HepG2 (cell line): ENCODE data around the gene HEYL.

Source experiments
- HIVEP1 ChIP-seq: sonication (generic); formaldehyde crosslinking; IDR thresholded peaks from 2 replicates; pipeline ENCODE4 v1.4.0; 2020; ENCODE audit warnings: mild to moderate bottlenecking, missing genetic modification reagents
- JARID2 ChIP-seq: sonication (generic); formaldehyde crosslinking; IDR thresholded peaks from 2 replicates; pipeline ENCODE4 v1.8.1; 2023; ENCODE audit warnings: missing genetic modification reagents, inconsistent platforms; ENCODE audit not compliant: insufficient replicate concordance
- MYC ChIP-seq: sonication (generic); formaldehyde crosslinking; IDR thresholded peaks from 2 replicates; pipeline ENCODE4 v1.9.0; 2021; ENCODE audit warnings: missing genetic modification reagents, borderline replicate concordance
- NFRKB ChIP-seq: fragments of 450-650 bp; IDR thresholded peaks from 2 replicates; pipeline ENCODE4 v1.6.1; 2017
- POLR2A ChIP-seq, 2 experiments: IDR thresholded peaks; 2 replicates each; pipeline ENCODE4 v1.6.1; 2011; ENCODE audit warnings: low read depth in 2 of 2, low read length in 2 of 2, mild to moderate bottlenecking in 1 of 2, moderate library complexity in 1 of 2; ENCODE audit not compliant: insufficient read depth in 1 of 2
- PTBP1 ChIP-seq: fragments of 200-400 bp; formaldehyde crosslinking; IDR thresholded peaks from 2 replicates; pipeline ENCODE4 v1.6.1; 2018; ENCODE audit warnings: low read length, low read depth; ENCODE audit not compliant: poor library complexity, severe bottlenecking
- RARG ChIP-seq: sonication (generic); formaldehyde crosslinking; IDR thresholded peaks from 2 replicates; pipeline ENCODE4 v1.4.0; 2020; ENCODE audit warnings: low read depth, mild to moderate bottlenecking, missing genetic modification reagents
- TBX3 ChIP-seq: fragments of 450-650 bp; IDR thresholded peaks from 2 replicates; pipeline ENCODE4 v1.6.1; 2017; ENCODE audit warnings: antibody characterized with exemption, mild to moderate bottlenecking, inconsistent platforms, borderline replicate concordance
- XBP1 ChIP-seq: sonication (generic); formaldehyde crosslinking; IDR thresholded peaks from 2 replicates; pipeline ENCODE4 v1.5.0; 2020; ENCODE audit warnings: missing genetic modification reagents
- ZNF331 ChIP-seq: sonication (generic); formaldehyde crosslinking; IDR thresholded peaks from 2 replicates; pipeline ENCODE4 v1.4.0; 2020; ENCODE audit warnings: missing genetic modification reagents
- TF ChIP-seq, protein P1 (sequence below): sonication (generic); formaldehyde crosslinking; IDR thresholded peaks from 2 replicates; pipeline ENCODE4 v1.5.0; 2020; ENCODE audit warnings: mild to moderate bottlenecking, missing genetic modification reagents, moderate library complexity
- TF ChIP-seq, protein P2 (sequence below): sonication (generic); formaldehyde crosslinking; IDR thresholded peaks from 2 replicates; pipeline ENCODE4 v1.4.0; 2020; ENCODE audit warnings: missing genetic modification reagents, borderline replicate concordance
- TF ChIP-seq, protein P3 (sequence below), 2 experiments: sonication (generic) in 1 of 2; formaldehyde crosslinking in 1 of 2; IDR thresholded peaks; 2 replicates each; pipeline versions ENCODE4 v1.5.1 to v1.6.1; 2011 to 2020; ENCODE audit warnings: borderline replicate concordance in 1 of 2, low read depth in 1 of 2, low read length in 1 of 2, mild to moderate bottlenecking in 1 of 2, missing genetic modification reagents in 1 of 2, moderate library complexity in 1 of 2
- TF ChIP-seq, protein P4 (sequence below): sonication (generic); formaldehyde crosslinking; IDR thresholded peaks from 2 replicates; pipeline ENCODE4 v1.4.0; 2020; ENCODE audit warnings: missing genetic modification reagents

DNA sequence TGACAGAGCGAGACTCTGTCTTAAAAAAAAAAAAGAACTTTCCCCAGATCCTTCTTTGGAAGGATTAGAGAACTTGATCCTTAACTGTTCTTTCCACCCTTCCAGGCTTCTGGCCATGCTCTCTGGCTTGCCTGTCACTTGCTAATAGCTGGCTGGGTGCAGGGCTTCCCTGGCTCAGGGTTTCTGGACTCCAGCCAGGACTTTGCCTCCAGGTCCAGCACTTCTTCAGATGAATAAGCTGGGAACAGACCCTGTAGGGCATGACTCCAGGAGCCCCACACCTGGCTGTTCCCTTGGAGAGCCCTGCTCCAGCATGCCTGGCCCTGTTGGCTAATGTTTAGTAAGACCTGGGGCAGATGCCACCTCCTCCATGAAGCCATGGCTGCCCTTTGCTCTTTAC is 35.8 kb upstream of the HEYL start:
- TF ChIP-seq, protein P1, sequence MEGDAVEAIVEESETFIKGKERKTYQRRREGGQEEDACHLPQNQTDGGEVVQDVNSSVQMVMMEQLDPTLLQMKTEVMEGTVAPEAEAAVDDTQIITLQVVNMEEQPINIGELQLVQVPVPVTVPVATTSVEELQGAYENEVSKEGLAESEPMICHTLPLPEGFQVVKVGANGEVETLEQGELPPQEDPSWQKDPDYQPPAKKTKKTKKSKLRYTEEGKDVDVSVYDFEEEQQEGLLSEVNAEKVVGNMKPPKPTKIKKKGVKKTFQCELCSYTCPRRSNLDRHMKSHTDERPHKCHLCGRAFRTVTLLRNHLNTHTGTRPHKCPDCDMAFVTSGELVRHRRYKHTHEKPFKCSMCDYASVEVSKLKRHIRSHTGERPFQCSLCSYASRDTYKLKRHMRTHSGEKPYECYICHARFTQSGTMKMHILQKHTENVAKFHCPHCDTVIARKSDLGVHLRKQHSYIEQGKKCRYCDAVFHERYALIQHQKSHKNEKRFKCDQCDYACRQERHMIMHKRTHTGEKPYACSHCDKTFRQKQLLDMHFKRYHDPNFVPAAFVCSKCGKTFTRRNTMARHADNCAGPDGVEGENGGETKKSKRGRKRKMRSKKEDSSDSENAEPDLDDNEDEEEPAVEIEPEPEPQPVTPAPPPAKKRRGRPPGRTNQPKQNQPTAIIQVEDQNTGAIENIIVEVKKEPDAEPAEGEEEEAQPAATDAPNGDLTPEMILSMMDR (CRISPR knock-in tag) = no peak
- no peak for TF ChIP-seq JARID2 (CRISPR knock-in tag)
- TF ChIP-seq, protein P2, sequence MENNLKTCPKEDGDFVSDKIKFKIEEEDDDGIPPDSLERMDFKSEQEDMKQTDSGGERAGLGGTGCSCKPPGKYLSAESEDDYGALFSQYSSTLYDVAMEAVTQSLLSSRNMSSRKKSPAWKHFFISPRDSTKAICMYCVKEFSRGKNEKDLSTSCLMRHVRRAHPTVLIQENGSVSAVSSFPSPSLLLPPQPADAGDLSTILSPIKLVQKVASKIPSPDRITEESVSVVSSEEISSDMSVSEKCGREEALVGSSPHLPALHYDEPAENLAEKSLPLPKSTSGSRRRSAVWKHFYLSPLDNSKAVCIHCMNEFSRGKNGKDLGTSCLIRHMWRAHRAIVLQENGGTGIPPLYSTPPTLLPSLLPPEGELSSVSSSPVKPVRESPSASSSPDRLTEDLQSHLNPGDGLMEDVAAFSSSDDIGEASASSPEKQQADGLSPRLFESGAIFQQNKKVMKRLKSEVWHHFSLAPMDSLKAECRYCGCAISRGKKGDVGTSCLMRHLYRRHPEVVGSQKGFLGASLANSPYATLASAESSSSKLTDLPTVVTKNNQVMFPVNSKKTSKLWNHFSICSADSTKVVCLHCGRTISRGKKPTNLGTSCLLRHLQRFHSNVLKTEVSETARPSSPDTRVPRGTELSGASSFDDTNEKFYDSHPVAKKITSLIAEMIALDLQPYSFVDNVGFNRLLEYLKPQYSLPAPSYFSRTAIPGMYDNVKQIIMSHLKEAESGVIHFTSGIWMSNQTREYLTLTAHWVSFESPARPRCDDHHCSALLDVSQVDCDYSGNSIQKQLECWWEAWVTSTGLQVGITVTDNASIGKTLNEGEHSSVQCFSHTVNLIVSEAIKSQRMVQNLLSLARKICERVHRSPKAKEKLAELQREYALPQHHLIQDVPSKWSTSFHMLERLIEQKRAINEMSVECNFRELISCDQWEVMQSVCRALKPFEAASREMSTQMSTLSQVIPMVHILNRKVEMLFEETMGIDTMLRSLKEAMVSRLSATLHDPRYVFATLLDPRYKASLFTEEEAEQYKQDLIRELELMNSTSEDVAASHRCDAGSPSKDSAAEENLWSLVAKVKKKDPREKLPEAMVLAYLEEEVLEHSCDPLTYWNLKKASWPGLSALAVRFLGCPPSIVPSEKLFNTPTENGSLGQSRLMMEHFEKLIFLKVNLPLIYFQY (CRISPR knock-in tag) = no peak
- no peak for TF ChIP-seq POLR2A (IDR thresholded peaks at IDR 0.05; ENCODE audit: insufficient read depth in 1 of 2, low read depth in 2 of 2, low read length in 2 of 2)
- TF ChIP-seq, protein P3, sequence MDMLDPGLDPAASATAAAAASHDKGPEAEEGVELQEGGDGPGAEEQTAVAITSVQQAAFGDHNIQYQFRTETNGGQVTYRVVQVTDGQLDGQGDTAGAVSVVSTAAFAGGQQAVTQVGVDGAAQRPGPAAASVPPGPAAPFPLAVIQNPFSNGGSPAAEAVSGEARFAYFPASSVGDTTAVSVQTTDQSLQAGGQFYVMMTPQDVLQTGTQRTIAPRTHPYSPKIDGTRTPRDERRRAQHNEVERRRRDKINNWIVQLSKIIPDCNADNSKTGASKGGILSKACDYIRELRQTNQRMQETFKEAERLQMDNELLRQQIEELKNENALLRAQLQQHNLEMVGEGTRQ (IDR thresholded peaks at IDR 0.05; ENCODE audit: low read depth, low read length) = no peak
- TF ChIP-seq, protein P3 (CRISPR knock-in tag; IDR thresholded peaks at IDR 0.05; ENCODE audit: borderline replicate concordance) = no peak
- no peak for TF ChIP-seq XBP1 (CRISPR knock-in tag)
- TF ChIP-seq, protein P4, sequence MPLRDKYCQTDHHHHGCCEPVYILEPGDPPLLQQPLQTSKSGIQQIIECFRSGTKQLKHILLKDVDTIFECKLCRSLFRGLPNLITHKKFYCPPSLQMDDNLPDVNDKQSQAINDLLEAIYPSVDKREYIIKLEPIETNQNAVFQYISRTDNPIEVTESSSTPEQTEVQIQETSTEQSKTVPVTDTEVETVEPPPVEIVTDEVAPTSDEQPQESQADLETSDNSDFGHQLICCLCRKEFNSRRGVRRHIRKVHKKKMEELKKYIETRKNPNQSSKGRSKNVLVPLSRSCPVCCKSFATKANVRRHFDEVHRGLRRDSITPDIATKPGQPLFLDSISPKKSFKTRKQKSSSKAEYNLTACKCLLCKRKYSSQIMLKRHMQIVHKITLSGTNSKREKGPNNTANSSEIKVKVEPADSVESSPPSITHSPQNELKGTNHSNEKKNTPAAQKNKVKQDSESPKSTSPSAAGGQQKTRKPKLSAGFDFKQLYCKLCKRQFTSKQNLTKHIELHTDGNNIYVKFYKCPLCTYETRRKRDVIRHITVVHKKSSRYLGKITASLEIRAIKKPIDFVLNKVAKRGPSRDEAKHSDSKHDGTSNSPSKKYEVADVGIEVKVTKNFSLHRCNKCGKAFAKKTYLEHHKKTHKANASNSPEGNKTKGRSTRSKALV (CRISPR knock-in tag) = no peak
- TF ChIP-seq TBX3 = no peak
- TF ChIP-seq HIVEP1 (CRISPR knock-in tag) = no peak
- no peak for TF ChIP-seq NFRKB
- TF ChIP-seq ZNF331 (CRISPR knock-in tag) = no peak
- no peak for TF ChIP-seq MYC (CRISPR knock-in tag)
- no peak for TF ChIP-seq PTBP1
- TF ChIP-seq RARG (CRISPR knock-in tag) = no peak
